GM23338 (cell line): ENCODE data around the gene CCDC80. TPM values are rescaled to one million over a fixed set of nuclear protein-coding genes. Genes with fewer than 3 reads are reported as not detected.
A peak's percentile ranks its signal among the peaks of the same experiment; 100 is the strongest.

Experiments used
- ATAC-seq: fragments of 200-7000 bp; cut with Tn5 transposase; 3 replicates; pipeline ENCODE4 v1.9.1; 2020
- DNase-seq: peaks from one replicate; pipeline ENCODE4 v3.0.0-alpha.2; 2015; ENCODE audit warnings: low spot score
- H2AFZ ChIP-seq: fragments of 200-600 bp; sonication (generic); 2 replicates; pipeline ENCODE4 v1.8.0; 2016; ENCODE audit warnings: antibody characterized with exemption, mild to moderate bottlenecking, moderate library complexity
- H3F3A ChIP-seq: fragments of 200-600 bp; sonication (generic); replicated peaks from 2 replicates; pipeline ENCODE4 v1.8.0; 2017; ENCODE audit warnings: antibody characterized with exemption, mixed run types, low read depth
- H3K27ac ChIP-seq: fragments of 200-600 bp; sonication (generic); 2 replicates; pipeline ENCODE4 v1.6.1; 2016; ENCODE audit warnings: low read depth
- H3K27me3 ChIP-seq: fragments of 200-600 bp; sonication (generic); 2 replicates; pipeline ENCODE4 v1.8.0; 2016; ENCODE audit warnings: mild to moderate bottlenecking, mixed run types, moderate library complexity; ENCODE audit not compliant: insufficient read depth
- H3K36me3 ChIP-seq: fragments of 200-600 bp; sonication (generic); 2 replicates; pipeline ENCODE4 v1.8.0; 2016; ENCODE audit warnings: mild to moderate bottlenecking; ENCODE audit not compliant: insufficient read depth
- H3K4me1 ChIP-seq: fragments of 200-600 bp; sonication (generic); 2 replicates; pipeline ENCODE4 v1.8.0; 2016; ENCODE audit warnings: mild to moderate bottlenecking, moderate library complexity; ENCODE audit not compliant: insufficient read depth
- H3K4me2 ChIP-seq: fragments of 200-600 bp; sonication (generic); 2 replicates; pipeline ENCODE4 v1.7.1; 2017; ENCODE audit warnings: mixed run types
- H3K4me3 ChIP-seq: fragments of 200-600 bp; sonication (generic); 2 replicates; pipeline ENCODE4 v1.6.1; 2016; ENCODE audit warnings: mixed run types
- H3K79me2 ChIP-seq: fragments of 200-600 bp; sonication (generic); replicated peaks from 2 replicates; pipeline ENCODE4 v1.8.0; 2017; ENCODE audit warnings: mild to moderate bottlenecking; ENCODE audit not compliant: insufficient read depth
- H3K9me2 ChIP-seq: fragments of 200-600 bp; sonication (generic); 2 replicates; pipeline ENCODE4 v1.8.0; 2017; ENCODE audit not compliant: insufficient read depth
- H4K20me1 ChIP-seq: fragments of 200-600 bp; sonication (generic); replicated peaks from 2 replicates; pipeline ENCODE4 v1.8.0; 2017; ENCODE audit warnings: mild to moderate bottlenecking; ENCODE audit not compliant: insufficient read depth
- H3K27ac Mint-ChIP-seq: 2 replicates; pipeline ENCODE4 v1.8.0; 2020; ENCODE audit warnings: inconsistent platforms, mild to moderate bottlenecking, moderate library complexity, mixed read lengths
- H3K27me3 Mint-ChIP-seq: 3 replicates; pipeline ENCODE4 v1.8.0; 2022; ENCODE audit warnings: low read depth, mild to moderate bottlenecking, moderate library complexity, mixed read lengths, inconsistent platforms; ENCODE audit not compliant: insufficient read depth, poor library complexity
- H3K36me3 Mint-ChIP-seq: 3 replicates; pipeline ENCODE4 v1.8.0; 2021; ENCODE audit warnings: low read depth, mild to moderate bottlenecking, inconsistent platforms, moderate library complexity, mixed read lengths
- H3K4me1 Mint-ChIP-seq: 3 replicates; pipeline ENCODE4 v1.8.0; 2020; ENCODE audit warnings: mild to moderate bottlenecking, inconsistent platforms, mixed read lengths
- H3K4me3 Mint-ChIP-seq: 3 replicates; pipeline ENCODE4 v1.8.0; 2021; ENCODE audit warnings: moderate library complexity, mild to moderate bottlenecking, inconsistent platforms, mixed read lengths
- H3K9me3 Mint-ChIP-seq: 3 replicates; pipeline ENCODE4 v1.8.0; 2020; ENCODE audit warnings: moderate library complexity, mild to moderate bottlenecking, inconsistent platforms, mixed read lengths
- CREB1 ChIP-seq: fragments of 250-450 bp; sonication (Bioruptor Pico); IDR thresholded peaks from 2 replicates; pipeline ENCODE4 v1.5.0; 2020; ENCODE audit warnings: low read depth, mild to moderate bottlenecking, moderate library complexity
- CTCF ChIP-seq, 2 experiments: fragments of 200-600 bp in 1 of 2; sonication (generic) in 1 of 2; conservative IDR thresholded peaks; 2 replicates each; pipeline versions ENCODE4 v1.5.1 to v1.6.1; 2016 to 2017; ENCODE audit warnings: antibody characterized with exemption in 2 of 2, low read depth in 2 of 2, mild to moderate bottlenecking in 2 of 2, moderate library complexity in 1 of 2
- ETS1 ChIP-seq: IDR thresholded peaks from 2 replicates; pipeline ENCODE4 v1.6.1; 2016; ENCODE audit warnings: antibody characterized with exemption
- EZH2 ChIP-seq: fragments of 200-600 bp; sonication (generic); IDR thresholded peaks from one replicate; pipeline ENCODE4 v1.8.0; 2017; ENCODE audit warnings: antibody characterized with exemption, mild to moderate bottlenecking, low read depth; ENCODE audit not compliant: unreplicated experiment
- EZH2phosphoT487 ChIP-seq: fragments of 200-600 bp; sonication (generic); IDR thresholded peaks from one replicate; pipeline ENCODE4 v1.8.1; 2018; ENCODE audit warnings: antibody characterized with exemption; ENCODE audit not compliant: unreplicated experiment
- JUNB ChIP-seq: IDR thresholded peaks from one replicate; pipeline ENCODE4 v1.6.1; 2016; ENCODE audit warnings: antibody characterized with exemption; ENCODE audit not compliant: unreplicated experiment
- NANOG ChIP-seq: IDR thresholded peaks from 2 replicates; pipeline ENCODE4 v1.6.1; 2016; ENCODE audit warnings: antibody characterized with exemption, borderline replicate concordance
- POLR2AphosphoS5 ChIP-seq: IDR thresholded peaks from 2 replicates; pipeline ENCODE4 v1.6.1; 2016; ENCODE audit warnings: antibody characterized with exemption, low read depth
- REST ChIP-seq: IDR thresholded peaks from one replicate; pipeline ENCODE4 v1.6.1; 2018; ENCODE audit warnings: antibody characterized with exemption; ENCODE audit not compliant: unreplicated experiment
- STAT1 ChIP-seq: IDR thresholded peaks from one replicate; pipeline ENCODE4 v1.6.1; 2016; ENCODE audit warnings: antibody characterized with exemption; ENCODE audit not compliant: unreplicated experiment
- ZNF114 ChIP-seq: fragments of 250-450 bp; sonication (Bioruptor Pico); IDR thresholded peaks from 2 replicates; pipeline ENCODE4 v1.5.0; 2020; ENCODE audit warnings: mild to moderate bottlenecking, moderate library complexity
- ZNF331 ChIP-seq: fragments of 250-450 bp; sonication (Bioruptor Pico); IDR thresholded peaks from 2 replicates; pipeline ENCODE4 v1.5.0; 2020; ENCODE audit warnings: low read depth, mild to moderate bottlenecking, moderate library complexity
- ZNF462 ChIP-seq: fragments of 250-450 bp; sonication (Bioruptor Pico); IDR thresholded peaks from 2 replicates; pipeline ENCODE4 v1.5.0; 2020; ENCODE audit warnings: mild to moderate bottlenecking, moderate library complexity
- polyA plus RNA-seq: library from polyadenylated mRNA; unstranded; fragments of >200 nt; fragmentation: Nextera tagmentation; extraction: Ambion mirVana; gene quantifications from 2 replicates; pipeline ENCODE4 v1.2.1, GENCODE V29; 2016
- total RNA-seq: library from RNA; depleted of rRNA; stranded (reverse); fragments of >200 nt; shearing (Covaris generic); gene quantifications from 2 replicates; pipeline ENCODE4 v1.2.3, GENCODE V29; 2014

CCDC80 gene
- total and polyA plus RNA-seq, 2 experiments from 2014 or later = 5.4 to 6.7 TPM

GRCh38 chr3:112632596-112632995 is 8.3 kb downstream of the CCDC80 start:
- Histone ChIP-seq H3K9me2 (no peaks in the 10 kb centered on the region), H4K20me1 (no peaks in the 10 kb centered on the region), H3K79me2 (no peaks in the 10 kb centered on the region), H3K4me3 (no peak overlapping the region), H3K27me3 (no peaks in the 10 kb centered on the region), H3K36me3 (no peaks in the 10 kb centered on the region), H3K27ac (peak overlapping the region; percentile 78), H3K4me2 (peak overlapping the region; percentile 53), H3F3A (no peaks in the 10 kb centered on the region), H2AFZ (no peak overlapping the region), H3K4me1 (peaks cover 66% of the 10 kb centered on the region)
- DNase-seq (no peak), ATAC-seq (peak; percentile 51)
- peaks cover 61% of the 10 kb centered on the region for H3K4me1 Mint-ChIP-seq
- TF ChIP-seq CTCF (conservative IDR thresholded peaks at IDR 0.05; ENCODE audit: low read depth in 2 of 2) = no peak
- TF ChIP-seq ZNF331 (CRISPR knock-in tag) = no peak
- TF ChIP-seq ZNF462 = no peak
- TF ChIP-seq EZH2 = no peak
- TF ChIP-seq ZNF114 (CRISPR knock-in tag) = no peak
- no peak for TF ChIP-seq CREB1 (CRISPR knock-in tag)
- TF ChIP-seq POLR2AphosphoS5 = no peak
- TF ChIP-seq EZH2phosphoT487 = no peak
- TF ChIP-seq STAT1 = no peak
- TF ChIP-seq ETS1 = no peak
- no peak for TF ChIP-seq JUNB
- no peak for TF ChIP-seq REST
- TF ChIP-seq NANOG = no peak
- no peaks in the 10 kb centered on the region for H3K9me3 Mint-ChIP-seq
- peak overlapping the region; percentile 3; the same call in 1 of the 3 replicates for H3K4me3 Mint-ChIP-seq
- H3K27ac Mint-ChIP-seq = peak overlapping the region; percentile 62; the same call in 1 of the 2 replicates
- H3K27me3 Mint-ChIP-seq = no peaks in the 10 kb centered on the region
- H3K36me3 Mint-ChIP-seq = no peaks in the 10 kb centered on the region
